Glutamatergic neuron (in vitro differentiated cells): Measurements from ENCODE around the gene LRRN2. TPM values are rescaled to one million over a fixed set of nuclear protein-coding genes. Genes with fewer than 3 reads are reported as not detected.

Experiments used
- DNase-seq: peaks from one replicate; pipeline ENCODE4 v3.0.0; 2022
- H3K27ac Mint-ChIP-seq: one replicate; pipeline ENCODE4 v1.8.0; 2020; ENCODE audit warnings: mild to moderate bottlenecking, mixed read lengths, inconsistent platforms; ENCODE audit not compliant: unreplicated experiment
- H3K27me3 Mint-ChIP-seq: one replicate; pipeline ENCODE4 v1.8.0; 2020; ENCODE audit warnings: mild to moderate bottlenecking, moderate library complexity, mixed read lengths, inconsistent platforms; ENCODE audit not compliant: unreplicated experiment
- H3K36me3 Mint-ChIP-seq: one replicate; pipeline ENCODE4 v1.8.0; 2020; ENCODE audit warnings: mild to moderate bottlenecking, mixed read lengths, inconsistent platforms; ENCODE audit not compliant: unreplicated experiment
- H3K4me1 Mint-ChIP-seq: one replicate; pipeline ENCODE4 v1.8.0; 2020; ENCODE audit warnings: mild to moderate bottlenecking, low read depth, mixed read lengths, inconsistent platforms; ENCODE audit not compliant: unreplicated experiment
- H3K4me3 Mint-ChIP-seq: one replicate; pipeline ENCODE4 v1.8.0; 2020; ENCODE audit warnings: mild to moderate bottlenecking, mixed read lengths, inconsistent platforms; ENCODE audit not compliant: unreplicated experiment
- H3K9me3 Mint-ChIP-seq: one replicate; pipeline ENCODE4 v1.8.0; 2020; ENCODE audit warnings: mild to moderate bottlenecking, moderate library complexity, mixed read lengths, inconsistent platforms; ENCODE audit not compliant: unreplicated experiment
- CTCF ChIP-seq: fragments of 200-600 bp; sonication (generic); IDR thresholded peaks from one replicate; pipeline ENCODE4 v1.5.0; 2021; ENCODE audit not compliant: partially characterized antibody, unreplicated experiment
- total RNA-seq: library from RNA; stranded (reverse); fragmentation: NEBNext Ultra II Directional; extraction: Animal tissue kit (Norgen Biotek cat#: 25700); gene quantifications from one replicate; pipeline ENCODE4 v1.2.1, GENCODE V29; 2021; ENCODE audit not compliant: unreplicated experiment

The LRRN2 gene
- total RNA-seq, 1 donor from 2014 or later, result 6.9 TPM

- Mint-ChIP-seq H3K27me3 (no peaks in the 10 kb centered on the region), H3K27ac (no peak overlapping the region), H3K9me3 (peaks cover 6% of the 10 kb centered on the region), H3K4me1 (peaks cover 42% of the 10 kb centered on the region), H3K36me3 (no peaks in the 10 kb centered on the region), H3K4me3 (no peak overlapping the region)
- no peak for TF ChIP-seq CTCF
- DNase-seq, result no peak
These were observed 116.1 kb downstream of the LRRN2 start for GRCh38 chr1:204569478-204569877.

GRCh38 chr1:204568576-204569315 is 116.8 kb downstream of the LRRN2 start:
- DNase-seq, result no peak
- Mint-ChIP-seq H3K27me3 (no peaks in the 10 kb centered on the region), H3K4me3 (no peak overlapping the region), H3K36me3 (no peaks in the 10 kb centered on the region), H3K4me1 (peaks cover 35% of the 10 kb centered on the region), H3K9me3 (peaks cover 3% of the 10 kb centered on the region), H3K27ac (no peak overlapping the region)
- no peak for TF ChIP-seq CTCF

Other genes starting within 250 kb of the LRRN2 start
- gene PIK3C2B, start 190.9 kb downstream of the LRRN2 start, total RNA-seq, result 156 TPM
- 93.9 TPM for gene MDM4, start 169.3 kb downstream of the LRRN2 start, total RNA-seq
- 301 TPM for gene NFASC, start 185.1 kb upstream of the LRRN2 start, total RNA-seq